ENCODE measurements around the gene TMEM163. TPM values are rescaled to one million over a fixed set of nuclear protein-coding genes. Genes with fewer than 3 reads are reported as not detected.

TMEM163 gene
- total RNA-seq, 1 experiment from 2014 or later, result 0.12 TPM

DNA sequence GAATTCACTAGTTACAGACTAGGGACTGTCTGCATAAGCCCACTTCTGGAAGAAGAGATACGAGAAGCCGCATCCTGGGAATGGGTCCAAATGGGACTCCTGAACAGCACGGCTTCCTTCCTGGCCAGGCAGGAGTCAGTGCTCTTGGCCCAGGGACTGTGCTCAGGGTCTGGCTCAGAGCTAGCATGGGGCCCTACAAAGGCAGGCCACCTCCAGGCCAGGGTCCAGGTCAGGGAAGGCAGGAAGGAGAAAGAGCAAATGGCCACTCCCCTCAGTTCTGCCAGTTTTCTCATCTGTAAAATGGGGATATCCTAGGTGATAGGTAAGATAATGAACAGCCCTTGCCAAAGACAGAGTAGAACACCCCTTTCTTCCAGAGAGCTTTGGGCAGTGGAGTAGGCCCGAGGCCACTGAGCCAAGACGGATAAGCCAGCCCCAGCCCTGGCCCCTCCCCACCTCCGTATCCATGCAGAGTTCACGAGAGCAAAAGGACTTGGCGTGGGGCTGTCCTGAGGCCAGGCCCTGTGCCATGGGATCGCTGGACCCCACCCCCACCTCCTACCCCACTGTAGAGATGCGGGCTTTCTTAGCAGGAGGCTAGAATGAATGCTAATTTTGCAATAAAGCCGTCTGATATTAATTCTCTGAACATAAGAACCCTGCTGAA, 274.9 kb downstream of the TMEM163 start:
- Histone ChIP-seq H3K9me2 (ENCODE audit: insufficient read depth) (no peaks in the 10 kb centered on the region), H3K9me3 (ENCODE audit: control insufficient read depth in 1 of 2, insufficient read depth in 1 of 2, low read depth in 1 of 2, low read length in 2 of 2) (no peaks in the 10 kb centered on the region), H3K4me1 (ENCODE audit: control insufficient read depth in 1 of 2, insufficient read depth in 2 of 2, low read length in 2 of 2) (no peaks in the 10 kb centered on the region), H2AFZ (ENCODE audit: low read depth, low read length, poor library complexity, severe bottlenecking) (no peak overlapping the region), H3K27ac (ENCODE audit: low read depth, low read length) (no peak overlapping the region), H3K79me2 (ENCODE audit: insufficient read depth, low read length) (no peaks in the 10 kb centered on the region), H3K9ac (ENCODE audit: low read length) (no peak overlapping the region), H3K4me2 (ENCODE audit: low read length) (no peak overlapping the region), H3K4me3 (replicated peaks in 1 of 2; ENCODE audit: low read depth in 1 of 2, low read length in 2 of 2) (no peak overlapping the region), H3K27me3 (ENCODE audit: insufficient read depth, low read length) (no peaks in the 10 kb centered on the region), H4K20me1 (ENCODE audit: insufficient read depth) (no peaks in the 10 kb centered on the region), H3K36me3 (ENCODE audit: control insufficient read depth in 1 of 2, insufficient read depth in 2 of 2, low read length in 2 of 2) (no peaks in the 10 kb centered on the region)
- DNase-seq (ENCODE audit: low read depth, low spot score), result no peak
- RAD21 ChIA-PET (ENCODE audit: low non-redundant PET in 1 of 2, low total read pairs in 2 of 2, uncharacterized antibody in 2 of 2, unreplicated experiment in 2 of 2), result no interaction called here
- CTCF ChIA-PET, result no interaction called here
- ATAC-seq, result no peak
- TF ChIP-seq, protein P1, sequence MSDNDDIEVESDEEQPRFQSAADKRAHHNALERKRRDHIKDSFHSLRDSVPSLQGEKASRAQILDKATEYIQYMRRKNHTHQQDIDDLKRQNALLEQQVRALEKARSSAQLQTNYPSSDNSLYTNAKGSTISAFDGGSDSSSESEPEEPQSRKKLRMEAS (IDR thresholded peaks at IDR 0.05), result no peak
- TF ChIP-seq ELF1 (IDR thresholded peaks at IDR 0.05; ENCODE audit: borderline replicate concordance, low read depth) (no peak), CEBPB (IDR thresholded peaks at IDR 0.05; ENCODE audit: low read depth) (no peak), ZBTB33 (IDR thresholded peaks at IDR 0.05; ENCODE audit: extremely low read depth, insufficient replicate concordance, low read length) (no peak), TCF7L2 (IDR thresholded peaks at IDR 0.05; ENCODE audit: borderline replicate concordance, extremely low read depth, insufficient read depth, insufficient read length) (no peak), ZFX (IDR thresholded peaks at IDR 0.05) (no peak), JUND (IDR thresholded peaks at IDR 0.05) (no peak), EZH2 (IDR thresholded peaks at IDR 0.05) (no peak), POLR2AphosphoS5 (IDR thresholded peaks at IDR 0.05; ENCODE audit: low read depth, low read length) (no peak), CBX3 (IDR thresholded peaks at IDR 0.05; ENCODE audit: low read depth) (no peak), SRF (IDR thresholded peaks at IDR 0.05; ENCODE audit: low read depth) (no peak)
- TF ChIP-seq, protein P2, sequence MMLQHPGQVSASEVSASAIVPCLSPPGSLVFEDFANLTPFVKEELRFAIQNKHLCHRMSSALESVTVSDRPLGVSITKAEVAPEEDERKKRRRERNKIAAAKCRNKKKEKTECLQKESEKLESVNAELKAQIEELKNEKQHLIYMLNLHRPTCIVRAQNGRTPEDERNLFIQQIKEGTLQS (IDR thresholded peaks at IDR 0.05), result no peak
- no TSS peak for BruUV-seq (replicated peaks)
- intact Hi-C loops (cut with micrococcal nuclease), result no loop called here
- POLR2A ChIA-PET, result no interaction called here

All from HCT116 (cell line).